Measurements from ENCODE around the gene ZNF334.

ZNF334 gene

DNA sequence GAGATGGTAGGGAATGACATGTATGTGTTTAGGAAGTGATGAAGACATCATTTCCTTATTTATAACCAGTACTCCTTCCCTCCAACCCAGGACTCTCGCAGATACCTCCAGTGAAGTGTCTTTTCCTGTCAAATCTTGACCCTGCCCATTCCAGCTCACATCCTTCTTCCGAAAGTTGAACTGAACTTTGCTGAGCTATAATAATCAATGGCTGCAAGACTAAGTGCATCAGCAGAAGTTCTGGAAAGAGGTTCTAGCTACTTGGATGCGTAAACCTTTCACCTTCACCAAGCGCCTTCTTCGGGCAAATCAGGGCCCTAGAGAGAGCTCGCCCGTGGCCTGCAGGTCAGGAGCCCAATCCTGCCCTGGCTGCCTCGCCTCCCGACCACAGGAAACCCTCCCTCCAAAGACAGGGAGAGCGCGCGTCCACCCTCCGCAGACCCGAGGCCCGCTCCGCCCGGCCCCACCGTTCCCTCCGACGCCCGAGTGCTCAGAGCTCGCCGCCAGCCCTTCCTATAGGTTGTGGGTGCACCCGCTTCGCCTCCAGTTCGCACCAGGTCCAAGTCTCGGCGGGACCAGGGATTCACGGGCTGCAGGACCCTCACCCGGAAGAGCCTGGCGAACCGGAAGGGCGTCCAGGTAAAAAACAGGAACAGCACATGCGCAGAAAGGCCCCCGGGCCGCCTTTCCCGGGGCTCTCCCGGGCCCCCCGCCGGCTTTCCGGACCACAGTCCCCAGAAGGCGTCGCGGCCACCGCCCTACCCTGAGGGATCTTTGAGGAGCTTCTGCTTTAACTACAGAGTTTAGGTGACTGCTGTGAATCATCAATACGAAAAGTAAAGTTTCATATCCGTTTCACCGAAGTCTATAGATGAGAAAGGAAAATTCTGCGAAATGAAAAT, at the start of gene ZNF334:
Gene ZNF334 (minus strand): TSS at position 617 of the 902 bp plus-strand sequence. CDS start 1,457 bp downstream, outside the sequence.
- TF ChIP-seq, protein P1, sequence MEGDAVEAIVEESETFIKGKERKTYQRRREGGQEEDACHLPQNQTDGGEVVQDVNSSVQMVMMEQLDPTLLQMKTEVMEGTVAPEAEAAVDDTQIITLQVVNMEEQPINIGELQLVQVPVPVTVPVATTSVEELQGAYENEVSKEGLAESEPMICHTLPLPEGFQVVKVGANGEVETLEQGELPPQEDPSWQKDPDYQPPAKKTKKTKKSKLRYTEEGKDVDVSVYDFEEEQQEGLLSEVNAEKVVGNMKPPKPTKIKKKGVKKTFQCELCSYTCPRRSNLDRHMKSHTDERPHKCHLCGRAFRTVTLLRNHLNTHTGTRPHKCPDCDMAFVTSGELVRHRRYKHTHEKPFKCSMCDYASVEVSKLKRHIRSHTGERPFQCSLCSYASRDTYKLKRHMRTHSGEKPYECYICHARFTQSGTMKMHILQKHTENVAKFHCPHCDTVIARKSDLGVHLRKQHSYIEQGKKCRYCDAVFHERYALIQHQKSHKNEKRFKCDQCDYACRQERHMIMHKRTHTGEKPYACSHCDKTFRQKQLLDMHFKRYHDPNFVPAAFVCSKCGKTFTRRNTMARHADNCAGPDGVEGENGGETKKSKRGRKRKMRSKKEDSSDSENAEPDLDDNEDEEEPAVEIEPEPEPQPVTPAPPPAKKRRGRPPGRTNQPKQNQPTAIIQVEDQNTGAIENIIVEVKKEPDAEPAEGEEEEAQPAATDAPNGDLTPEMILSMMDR (IDR thresholded peaks at IDR 0.05; ENCODE audit: insufficient read depth, low read depth, low read length, missing control alignments) = no peak
- DNase-seq (ENCODE audit: low read depth) = peak; percentile 60
- H3K4me3 ChIP-seq (ENCODE audit: low read length) = peak within 1 kb of the TSS; percentile 66

DNA sequence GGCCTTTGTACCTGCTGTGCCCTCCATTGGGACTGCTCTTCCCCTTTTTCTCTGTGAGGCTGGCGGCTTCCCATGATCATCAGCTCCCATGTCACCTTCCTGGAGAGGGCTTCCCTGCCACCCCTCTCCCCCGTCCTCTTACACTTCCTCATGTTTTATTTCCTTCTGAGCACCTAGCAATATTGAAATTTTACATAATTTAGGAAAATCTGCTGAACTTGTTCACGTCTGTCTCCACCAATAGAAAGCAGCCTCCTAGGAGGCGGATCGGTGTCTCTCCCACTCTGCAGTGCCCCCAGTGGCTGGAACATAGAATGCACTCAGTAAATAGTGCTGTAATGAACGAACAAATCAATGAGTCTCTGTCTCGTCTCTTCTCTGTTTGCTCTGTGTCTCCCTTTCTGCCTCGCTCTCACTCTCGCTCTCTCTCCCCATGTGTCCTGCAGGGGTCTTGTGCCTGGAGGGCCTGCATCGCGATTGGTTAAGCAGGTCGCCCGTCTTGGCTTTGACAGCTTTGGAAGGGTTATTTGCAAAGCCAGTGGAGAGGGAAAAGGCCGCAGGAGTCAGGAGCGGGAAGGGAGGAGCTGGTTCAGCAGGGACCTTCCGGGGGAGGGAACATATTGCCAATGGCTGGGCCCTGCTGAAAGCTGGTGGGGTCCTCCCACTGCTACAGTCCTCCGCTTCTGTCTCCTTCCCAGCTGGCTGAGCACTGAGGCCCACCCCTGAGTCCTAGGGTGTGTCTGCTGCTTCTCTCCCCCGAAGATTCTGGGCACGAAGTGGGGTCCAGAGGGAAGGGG, 49.2 kb upstream of the ZNF334 start:
- H3K4me3 ChIP-seq (ENCODE audit: low read length) = peak overlapping the region; percentile 32

DNA sequence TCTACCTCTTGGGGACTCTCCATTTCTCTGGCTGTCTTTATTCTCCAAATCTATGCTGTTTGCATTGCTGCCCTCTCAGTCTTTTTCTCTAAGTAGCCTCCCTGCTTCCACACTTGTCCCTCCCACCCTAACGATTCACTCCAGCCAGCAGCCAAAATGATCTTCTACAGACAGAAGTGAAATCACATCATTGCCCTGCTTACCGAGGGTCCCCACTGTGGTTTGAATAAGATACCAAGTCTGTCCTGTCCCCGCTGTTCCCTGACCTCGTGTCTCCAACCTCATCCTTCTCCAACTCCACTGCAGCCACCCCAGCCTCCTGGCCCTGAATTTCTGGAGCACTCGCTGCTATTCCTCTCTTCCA, 48.6 kb upstream of the ZNF334 start:
- TF ChIP-seq, protein P1 (IDR thresholded peaks at IDR 0.05; ENCODE audit: insufficient read depth, low read depth, low read length, missing control alignments) = no peak
- DNase-seq (ENCODE audit: low read depth) = no peak
- H3K4me3 ChIP-seq (ENCODE audit: low read length) = peak overlapping the region; percentile 32

More for the DNA sequence above, 49.2 kb upstream of the ZNF334 start:
- TF ChIP-seq, protein P1 (IDR thresholded peaks at IDR 0.05; ENCODE audit: insufficient read depth, low read depth, low read length, missing control alignments) = peak; percentile 91
- peak; percentile 64 for DNase-seq (ENCODE audit: low read depth)

DNA sequence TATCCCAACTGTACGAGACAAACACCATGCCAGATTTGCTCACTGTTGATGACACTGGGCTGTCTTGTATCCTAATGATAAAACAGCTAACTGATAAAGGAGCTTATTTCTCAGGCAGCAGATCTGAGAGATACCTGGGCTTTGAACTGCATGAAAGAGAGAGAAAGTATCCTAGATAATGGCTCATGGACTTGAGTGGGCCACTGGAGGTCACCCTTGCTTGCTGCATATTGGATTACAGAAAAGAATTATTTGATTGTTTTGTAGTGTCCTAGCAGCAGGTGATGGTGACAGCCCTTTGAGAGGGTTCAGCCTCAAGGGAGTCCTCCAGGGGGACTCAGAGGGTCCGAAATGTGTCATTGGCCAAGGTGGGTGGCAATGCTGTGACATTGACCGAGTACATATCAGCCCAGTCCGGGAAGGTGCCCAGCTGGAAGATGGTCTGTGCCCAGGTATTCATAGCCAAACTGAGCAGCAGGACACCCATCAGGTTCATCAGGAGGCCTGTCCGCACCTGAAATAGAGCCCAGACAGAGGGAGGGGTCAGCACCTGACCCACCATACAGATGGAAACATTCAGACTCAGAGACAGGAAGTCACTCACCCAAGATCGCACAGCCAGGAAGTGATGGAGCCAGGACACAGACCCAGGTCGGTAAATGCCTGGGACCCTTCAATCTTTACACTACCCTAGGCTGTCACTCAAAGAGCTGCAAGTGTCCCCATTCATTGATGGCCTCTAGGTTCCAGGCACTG, 46.5 kb upstream of the ZNF334 start:
- TF ChIP-seq, protein P1 (IDR thresholded peaks at IDR 0.05; ENCODE audit: insufficient read depth, low read depth, low read length, missing control alignments) = no peak
- no peak overlapping the region for H3K4me3 ChIP-seq (ENCODE audit: low read length)
- no peak for DNase-seq (ENCODE audit: low read depth)

DNA sequence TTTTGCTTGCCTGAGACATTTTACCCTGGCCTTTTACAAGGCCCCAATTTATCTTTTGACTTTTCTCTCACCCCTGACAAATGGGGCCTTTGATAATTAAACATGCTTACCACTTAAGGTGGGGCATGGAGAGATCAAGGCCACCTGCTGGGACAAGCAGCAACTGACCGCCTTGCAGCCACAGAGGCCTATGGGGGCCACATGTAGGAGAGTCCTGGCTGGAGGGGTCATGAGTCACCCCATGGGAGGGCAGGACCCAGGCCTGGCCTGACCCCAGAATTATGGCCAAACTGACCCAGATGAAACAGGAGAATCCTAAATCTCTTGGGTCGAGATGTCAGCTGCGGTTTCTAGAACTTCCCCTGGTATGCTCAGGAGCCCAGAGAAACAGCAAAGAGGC, 45.6 kb upstream of the ZNF334 start:
- DNase-seq (ENCODE audit: low read depth) = no peak
- H3K4me3 ChIP-seq (ENCODE audit: low read length) = no peak overlapping the region
- TF ChIP-seq, protein P1 (IDR thresholded peaks at IDR 0.05; ENCODE audit: insufficient read depth, low read depth, low read length, missing control alignments) = no peak

DNA sequence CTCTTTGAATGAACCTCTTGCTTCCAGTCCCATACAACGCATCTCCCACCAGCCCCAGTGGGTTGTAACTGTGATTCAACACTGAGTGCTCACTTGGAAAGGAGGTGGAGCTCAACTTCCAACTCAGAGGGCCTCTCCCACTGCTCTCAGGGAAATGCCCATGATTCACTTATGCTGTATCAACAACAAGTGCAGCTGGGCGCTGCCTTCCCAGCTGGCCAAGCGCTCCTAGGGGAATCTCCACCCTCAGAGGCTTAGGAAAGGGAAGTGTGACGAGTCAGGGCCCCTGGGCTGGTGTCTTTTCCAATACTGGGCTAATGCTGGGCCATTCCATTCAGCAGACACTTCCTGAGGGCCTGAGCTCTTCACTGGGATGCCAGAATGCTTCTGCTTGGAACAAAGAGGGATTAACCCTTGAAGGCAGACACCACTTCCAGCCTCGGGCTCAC, 45.2 kb upstream of the ZNF334 start:
- DNase-seq (ENCODE audit: low read depth) = peak; percentile 95
- TF ChIP-seq, protein P1 (IDR thresholded peaks at IDR 0.05; ENCODE audit: insufficient read depth, low read depth, low read length, missing control alignments) = no peak
- no peak overlapping the region for H3K4me3 ChIP-seq (ENCODE audit: low read length)

Measured in epithelial cell of esophagus (primary cell).